ENCODE data around the gene BARHL1.

GRCh38 chr9:132602207-132602606 is 19.8 kb downstream of the BARHL1 start:
- TF ChIP-seq, protein P1, sequence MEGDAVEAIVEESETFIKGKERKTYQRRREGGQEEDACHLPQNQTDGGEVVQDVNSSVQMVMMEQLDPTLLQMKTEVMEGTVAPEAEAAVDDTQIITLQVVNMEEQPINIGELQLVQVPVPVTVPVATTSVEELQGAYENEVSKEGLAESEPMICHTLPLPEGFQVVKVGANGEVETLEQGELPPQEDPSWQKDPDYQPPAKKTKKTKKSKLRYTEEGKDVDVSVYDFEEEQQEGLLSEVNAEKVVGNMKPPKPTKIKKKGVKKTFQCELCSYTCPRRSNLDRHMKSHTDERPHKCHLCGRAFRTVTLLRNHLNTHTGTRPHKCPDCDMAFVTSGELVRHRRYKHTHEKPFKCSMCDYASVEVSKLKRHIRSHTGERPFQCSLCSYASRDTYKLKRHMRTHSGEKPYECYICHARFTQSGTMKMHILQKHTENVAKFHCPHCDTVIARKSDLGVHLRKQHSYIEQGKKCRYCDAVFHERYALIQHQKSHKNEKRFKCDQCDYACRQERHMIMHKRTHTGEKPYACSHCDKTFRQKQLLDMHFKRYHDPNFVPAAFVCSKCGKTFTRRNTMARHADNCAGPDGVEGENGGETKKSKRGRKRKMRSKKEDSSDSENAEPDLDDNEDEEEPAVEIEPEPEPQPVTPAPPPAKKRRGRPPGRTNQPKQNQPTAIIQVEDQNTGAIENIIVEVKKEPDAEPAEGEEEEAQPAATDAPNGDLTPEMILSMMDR (IDR thresholded peaks at IDR 0.05): no peak
- no peak for TF ChIP-seq NRF1 (IDR thresholded peaks at IDR 0.05; ENCODE audit: low read depth, low read length)

Measured in SK-N-SH (cell line).